H1 (cell line): ENCODE measurements around the gene THAP4. TPM values are rescaled to one million over a fixed set of nuclear protein-coding genes. Genes with fewer than 3 reads are reported as not detected.

Experiments
- CTCF ChIA-PET: fragments of 300-600 bp; sonication (Branson Sonifier 250); formaldehyde crosslinking; loops from one replicate; lab custom pipeline; 2021; ENCODE audit not compliant: partially characterized antibody; lab: Charles Lee
- POLR2A ChIA-PET: fragments of 300-600 bp; sonication (Branson Sonifier 250); formaldehyde crosslinking; loops from one replicate; lab custom pipeline; 2021; ENCODE audit warnings: inconsistent platforms; ENCODE audit not compliant: partially characterized antibody; lab: Charles Lee
- DNase-seq, 2 experiments: peaks; one replicate each; pipeline versions ENCODE4 v3.0.0 to v3.0.0-alpha.2; 2010 to 2022; ENCODE audit warnings: low spot score in 2 of 2, low read depth in 1 of 2, mixed read lengths in 1 of 2
- FAIRE-seq: peaks from 2 replicates; lab custom pipeline; 2011; peaks lifted over from hg19 to GRCh38; lab: Jason Lieb, UNC
- H2AFZ ChIP-seq: 2 replicates; pipeline ENCODE4 v1.8.1; 2012; ENCODE audit warnings: low read length, inconsistent platforms
- H2AK5ac ChIP-seq: 2 replicates; pipeline ENCODE4 v1.6.1; 2013; ENCODE audit warnings: low read depth, low read length
- H2BK120ac ChIP-seq: replicated peaks from 2 replicates; pipeline ENCODE3; 2013; ENCODE audit warnings: low read depth, low read length, inconsistent platforms
- H2BK12ac ChIP-seq: 2 replicates; pipeline ENCODE4 v1.6.1; 2013; ENCODE audit warnings: low read depth, low read length
- H2BK15ac ChIP-seq: 2 replicates; pipeline ENCODE4 v1.6.1; 2013; ENCODE audit warnings: low read length
- H2BK20ac ChIP-seq: 2 replicates; pipeline ENCODE4 v1.6.1; 2013; ENCODE audit warnings: low read length
- H2BK5ac ChIP-seq: 2 replicates; pipeline ENCODE4 v1.6.1; 2013; ENCODE audit warnings: low read depth, low read length
- H3K14ac ChIP-seq: 2 replicates; pipeline ENCODE4 v1.6.1; 2013; ENCODE audit warnings: inconsistent platforms; ENCODE audit not compliant: insufficient read length
- H3K18ac ChIP-seq: 2 replicates; pipeline ENCODE4 v1.6.1; 2013; ENCODE audit warnings: low read length; ENCODE audit errors: extremely low read depth
- H3K23ac ChIP-seq: 2 replicates; pipeline ENCODE4 v1.6.1; 2013; ENCODE audit warnings: inconsistent platforms; ENCODE audit not compliant: insufficient read length
- H3K23me2 ChIP-seq: 2 replicates; pipeline ENCODE4 v1.6.1; 2013; ENCODE audit warnings: low read depth, low read length
- H3K27ac ChIP-seq: 2 replicates; pipeline ENCODE4 v1.6.1; 2011; ENCODE audit warnings: low read depth, low read length, inconsistent platforms
- H3K27me3 ChIP-seq, 4 experiments: replicated peaks in 1 of 4; 1 replicate in 1 of 4; 2 replicates in 3 of 4; pipeline versions ENCODE4 v1.6.1 to v1.8.1; 2011 to 2013; ENCODE audit warnings: low read length in 3 of 4, mild to moderate bottlenecking in 3 of 4, inconsistent platforms in 2 of 4, mixed read lengths in 2 of 4, moderate library complexity in 1 of 4; ENCODE audit not compliant: control insufficient read depth in 3 of 4, insufficient read depth in 3 of 4; ENCODE audit errors: extremely low read depth in 1 of 4
- H3K36me3 ChIP-seq, 4 experiments: 2 replicates each; pipeline versions ENCODE4 v1.6.1 to v1.8.1; 2011 to 2013; ENCODE audit warnings: mild to moderate bottlenecking in 4 of 4, low read length in 3 of 4, moderate library complexity in 2 of 4, control low read depth in 1 of 4, inconsistent platforms in 1 of 4; ENCODE audit not compliant: insufficient read depth in 4 of 4, control insufficient read depth in 2 of 4
- H3K4ac ChIP-seq: replicated peaks from 2 replicates; pipeline ENCODE3; 2013; ENCODE audit warnings: low read length, low read depth, mixed read lengths, inconsistent platforms; ENCODE audit not compliant: insufficient read length
- H3K4me1 ChIP-seq, 4 experiments: replicated peaks in 1 of 4; 1 replicate in 1 of 4; 2 replicates in 3 of 4; pipeline versions ENCODE4 v1.6.1 to v1.8.1; 2011 to 2013; ENCODE audit warnings: low read length in 3 of 4, inconsistent platforms in 2 of 4, mixed read lengths in 1 of 4; ENCODE audit not compliant: insufficient read depth in 4 of 4, control insufficient read depth in 3 of 4
- H3K4me2 ChIP-seq, 2 experiments: 2 replicates each; pipeline versions ENCODE4 v1.6.1 to v1.8.1; 2011 to 2013; ENCODE audit warnings: low read depth in 2 of 2, low read length in 2 of 2, control low read depth in 1 of 2, inconsistent platforms in 1 of 2, mild to moderate bottlenecking in 1 of 2; ENCODE audit not compliant: insufficient read depth in 1 of 2
- H3K4me3 ChIP-seq, 4 experiments: fragments of 200-600, 300-600 bp in 1 of 4; sonication (generic), shearing (Covaris generic), sonication (Bioruptor Twin) in 1 of 4; 2 replicates each; pipeline versions ENCODE4 v1.5.1 to v1.8.1; 2011 to 2016; ENCODE audit warnings: low read length in 4 of 4, low read depth in 3 of 4, control low read depth in 2 of 4, inconsistent platforms in 2 of 4, mild to moderate bottlenecking in 2 of 4, mixed read lengths in 1 of 4, moderate library complexity in 1 of 4; ENCODE audit not compliant: insufficient read depth in 2 of 4; ENCODE audit errors: extremely low read depth in 1 of 4
- H3K56ac ChIP-seq: replicated peaks from 2 replicates; pipeline ENCODE3; 2013; ENCODE audit warnings: low read depth, mild to moderate bottlenecking, mixed read lengths, low read length, inconsistent platforms; ENCODE audit not compliant: insufficient read length
- H3K79me1 ChIP-seq: 2 replicates; pipeline ENCODE4 v1.6.1; 2013; ENCODE audit warnings: low read depth, low read length, control low read depth
- H3K79me2 ChIP-seq, 2 experiments: 2 replicates each; pipeline versions ENCODE4 v1.6.1 to v1.8.1; 2012 to 2013; ENCODE audit warnings: low read length in 2 of 2, mild to moderate bottlenecking in 2 of 2, inconsistent platforms in 1 of 2; ENCODE audit not compliant: insufficient read depth in 2 of 2, control insufficient read depth in 1 of 2
- H3K9ac ChIP-seq, 4 experiments: replicated peaks in 1 of 4; 1 replicate in 1 of 4; 2 replicates in 3 of 4; pipeline versions ENCODE4 v1.6.1 to v1.8.1; 2011 to 2013; ENCODE audit warnings: low read depth in 3 of 4, low read length in 3 of 4, control low read depth in 2 of 4, mild to moderate bottlenecking in 2 of 4, moderate library complexity in 2 of 4, inconsistent platforms in 1 of 4; ENCODE audit errors: extremely low read depth in 1 of 4
- H3K9me3 ChIP-seq, 2 experiments: 2 replicates each; pipeline versions ENCODE4 v1.6.1 to v1.8.1; 2012 to 2013; ENCODE audit warnings: mild to moderate bottlenecking in 2 of 2, moderate library complexity in 2 of 2, control low read depth in 1 of 2, inconsistent platforms in 1 of 2, low read depth in 1 of 2, low read length in 1 of 2, mixed read lengths in 1 of 2; ENCODE audit not compliant: insufficient read depth in 2 of 2
- H4K20me1 ChIP-seq, 2 experiments: replicated peaks in 1 of 2; 2 replicates each; pipeline versions ENCODE3 to v1.8.1; 2011 to 2013; ENCODE audit warnings: inconsistent platforms in 2 of 2, low read length in 2 of 2, mild to moderate bottlenecking in 1 of 2; ENCODE audit not compliant: insufficient read depth in 2 of 2, control insufficient read depth in 1 of 2
- H4K5ac ChIP-seq: 2 replicates; pipeline ENCODE4 v1.6.1; 2013; ENCODE audit warnings: low read length, low read depth, mixed read lengths, inconsistent platforms; ENCODE audit not compliant: insufficient read length
- H4K8ac ChIP-seq: 2 replicates; pipeline ENCODE4 v1.8.0; 2013; ENCODE audit warnings: mild to moderate bottlenecking, moderate library complexity, low read length, inconsistent platforms; ENCODE audit not compliant: insufficient read depth; ENCODE audit errors: extremely low read depth
- H4K91ac ChIP-seq: replicated peaks from 2 replicates; pipeline ENCODE3; 2013; ENCODE audit warnings: low read length, mixed read lengths, inconsistent platforms; ENCODE audit not compliant: insufficient read length
- ASH2L ChIP-seq: fragments of 200-600, 300-600 bp; sonication (generic); IDR thresholded peaks from one replicate; pipeline ENCODE4 v1.7.1; 2017; ENCODE audit warnings: low read length
- ATF3 ChIP-seq: IDR thresholded peaks from 2 replicates; pipeline ENCODE4 v1.6.1; 2011; ENCODE audit warnings: low read depth, mild to moderate bottlenecking, low read length; ENCODE audit not compliant: insufficient read depth
- CEBPB ChIP-seq: IDR thresholded peaks from 2 replicates; pipeline ENCODE4 v1.6.1; 2012; ENCODE audit warnings: low read depth, low read length
- CHD2 ChIP-seq: IDR thresholded peaks from 2 replicates; pipeline ENCODE4 v1.6.1; 2012; ENCODE audit warnings: low read length, improper control_type of control experiment
- CREB1 ChIP-seq: IDR thresholded peaks from 2 replicates; pipeline ENCODE4 v1.6.1; 2012; ENCODE audit warnings: inconsistent platforms
- FOSL1 ChIP-seq: IDR thresholded peaks from 2 replicates; pipeline ENCODE4 v1.6.1; 2011; ENCODE audit warnings: mild to moderate bottlenecking, low read depth, low read length, moderate library complexity; ENCODE audit not compliant: insufficient read depth
- HDAC2 ChIP-seq, 2 experiments: fragments of 300-600 bp in 1 of 2; sonication (generic) in 1 of 2; IDR thresholded peaks; 2 replicates each; pipeline ENCODE4 v1.6.1; 2011 to 2012; ENCODE audit warnings: low read depth in 2 of 2, low read length in 2 of 2, mild to moderate bottlenecking in 2 of 2, moderate library complexity in 2 of 2, borderline replicate concordance in 1 of 2, inconsistent platforms in 1 of 2
- MAFK ChIP-seq: IDR thresholded peaks from 2 replicates; pipeline ENCODE4 v1.6.1; 2012; ENCODE audit warnings: low read depth, mild to moderate bottlenecking, improper control_type of control experiment, low read length
- POLR2A ChIP-seq, 2 experiments: IDR thresholded peaks; 1 replicate in 1 of 2; 2 replicates in 1 of 2; pipeline ENCODE4 v1.6.1; 2011; ENCODE audit warnings: low read depth in 2 of 2, low read length in 2 of 2, mild to moderate bottlenecking in 2 of 2; ENCODE audit errors: control extremely low read depth in 1 of 2
- SIN3A ChIP-seq, 2 experiments: IDR thresholded peaks in 1 of 2; conservative IDR thresholded peaks in 1 of 2; 2 replicates each; pipeline ENCODE4 v1.6.1; 2011 to 2012; ENCODE audit warnings: low read length in 2 of 2, improper control_type of control experiment in 1 of 2, low read depth in 1 of 2, mild to moderate bottlenecking in 1 of 2
- SP2 ChIP-seq: IDR thresholded peaks from 2 replicates; pipeline ENCODE4 v1.6.1; 2012; ENCODE audit warnings: mild to moderate bottlenecking, low read length, inconsistent platforms
- TEAD4 ChIP-seq: IDR thresholded peaks from 2 replicates; pipeline ENCODE4 v1.6.1; 2012; ENCODE audit warnings: low read depth, low read length, inconsistent platforms, mixed read lengths
- ZNF274 ChIP-seq: IDR thresholded peaks from 2 replicates; pipeline ENCODE4 v1.7.0; 2012; ENCODE audit warnings: low read length, borderline replicate concordance; ENCODE audit errors: extremely low read depth
- WGBS, 2 experiments: shearing (Covaris generic) in 1 of 2; methylation state at CpG; one replicate each; pipeline versions ENCODE4 v1.1.6 to v1.1.7; 2013 to 2015; ENCODE audit warnings: low lambda C conversion rate in 2 of 2, mixed read lengths in 2 of 2, inconsistent platforms in 1 of 2, low coverage in 1 of 2, missing lambda C conversion rate in 1 of 2; ENCODE audit not compliant: insufficient replicate concordance in 2 of 2, insufficient coverage in 1 of 2, insufficient read length in 1 of 2; ENCODE audit errors: extremely low coverage in 1 of 2, missing lambda C conversion rate in 1 of 2; 5-methylcytosine and 5-hydroxymethylcytosine counted together
- polyA plus RNA-seq, 7 experiments: library from polyadenylated mRNA; depleted of rRNA in 3 of 7; stranded (reverse) in 5 of 7; unstranded in 2 of 7; fragments of >200 nt in 5 of 7; fragments of 200-250 nt in 2 of 7; gene quantifications; 1 replicate in 5 of 7; 2 replicates in 1 of 7; 4 replicates in 1 of 7; pipeline versions ENCODE4 v1.2.1 to v1.2.3, GENCODE V29; 2011 to 2013; ENCODE audit warnings: missing spikeins in 2 of 7, mixed read lengths in 2 of 7
- total RNA-seq: library from RNA; stranded (reverse); fragmentation: NEBNext Ultra II Directional; extraction: Animal tissue kit (Norgen Biotek cat#: 25700); gene quantifications from 2 replicates; pipeline ENCODE4 v1.2.1, GENCODE V29; 2021

THAP4 gene
- total and polyA plus RNA-seq, 2 of the 8 experiments (the other 6 are each of a cell fraction or from before 2014, with no cell fraction given): 78.9 to 83.6 TPM

GRCh38 chr2:241586564-241587264 lies 50.2 kb downstream of the THAP4 start:
- Histone ChIP-seq H3K4ac (no peak overlapping the region), H3K9ac (no peak overlapping the region), H3K14ac (no peak overlapping the region), H3K4me1 (peaks cover 0 to 7% (median 1%) of the 10 kb centered on the region in 4 experiments; a peak in 1 of 7 replicates), H4K20me1 (no peaks in the 10 kb centered on the region), H2AFZ (no peak overlapping the region), H4K8ac (no peak overlapping the region), H2BK120ac (no peak overlapping the region), H3K79me2 (no peaks in the 10 kb centered on the region), H3K4me3 (no peak overlapping the region), H3K27me3 (no peaks in the 10 kb centered on the region; a peak in 1 of 7 replicates), H3K9me3 (peaks cover 18 to 20% of the 10 kb centered on the region in 2 experiments), H3K36me3 (peaks cover 0 to 29% (median 7%) of the 10 kb centered on the region in 4 experiments; a peak in 4 of 8 replicates), H3K56ac (no peak overlapping the region), H2AK5ac (no peak overlapping the region), H4K5ac (no peak overlapping the region), H3K23ac (no peak overlapping the region), H2BK12ac (no peak overlapping the region), H3K27ac (no peak overlapping the region), H3K18ac (no peak overlapping the region), H3K4me2 (no peak overlapping the region), H3K23me2 (no peaks in the 10 kb centered on the region), H2BK15ac (no peak overlapping the region), H3K79me1 (no peaks in the 10 kb centered on the region; the same call in 1 of the 2 replicates), H2BK5ac (no peak overlapping the region), H2BK20ac (no peak overlapping the region), H4K91ac (no peak overlapping the region)
- DNase-seq (no peak), FAIRE-seq (no peak)
- 89% methylated on average over 2 of the region's 2 CpGs; no CpG with 5 or more reads in 1 of the 2 experiments for WGBS, 2 experiments
- ChIA-PET CTCF (interaction anchor here (2.2 kb wide), 1 partner anchor 22 kb away, joined by 4 read pairs; no protein-coding TSS in a partner anchor), POLR2A (no interaction called here)
- TF ChIP-seq SP2: no peak
- TF ChIP-seq ASH2L: no peak
- no peak for TF ChIP-seq POLR2A (IDR thresholded peaks at IDR 0.05; ENCODE audit: control extremely low read depth in 1 of 2, low read depth in 2 of 2, low read length in 2 of 2)
- TF ChIP-seq FOSL1: no peak
- TF ChIP-seq SIN3A (conservative IDR thresholded peaks at IDR 0.05 in 1 of 2, IDR thresholded peaks at IDR 0.05 in 1 of 2; ENCODE audit: low read depth in 1 of 2, low read length in 2 of 2): no peak
- no peak for TF ChIP-seq CEBPB
- no peak for TF ChIP-seq ZNF274
- no peak for TF ChIP-seq MAFK
- TF ChIP-seq HDAC2 (IDR thresholded peaks at IDR 0.05; ENCODE audit: borderline replicate concordance in 1 of 2, low read depth in 2 of 2, low read length in 2 of 2): no peak
- TF ChIP-seq CHD2: no peak
- no peak for TF ChIP-seq ATF3
- no peak for TF ChIP-seq CREB1
- TF ChIP-seq TEAD4: no peak
